MM.1S (cell line): ENCODE measurements around the gene FGF18.
"Not testable (repeated sequence)": the region's sequence is repeated elsewhere in the genome, so short reads cannot be mapped to it uniquely, and the experiment has no call there.

ENCODE experiments used
- EZH2phosphoT487 ChIP-seq: fragments of 300-600 bp; sonication (generic); IDR thresholded peaks from 2 replicates; pipeline ENCODE4 v1.6.1; 2018; ENCODE audit warnings: antibody characterized with exemption, low read length
- TF ChIP-seq, protein P1 (sequence below): fragments of 300-600 bp; sonication (generic); IDR thresholded peaks from 2 replicates; pipeline ENCODE4 v1.5.1; 2016; ENCODE audit warnings: antibody characterized with exemption, low read length, mixed read lengths

GRCh38 chr5:171402751-171403150 lies 16.7 kb upstream of the FGF18 start:
- TF ChIP-seq, protein P1, sequence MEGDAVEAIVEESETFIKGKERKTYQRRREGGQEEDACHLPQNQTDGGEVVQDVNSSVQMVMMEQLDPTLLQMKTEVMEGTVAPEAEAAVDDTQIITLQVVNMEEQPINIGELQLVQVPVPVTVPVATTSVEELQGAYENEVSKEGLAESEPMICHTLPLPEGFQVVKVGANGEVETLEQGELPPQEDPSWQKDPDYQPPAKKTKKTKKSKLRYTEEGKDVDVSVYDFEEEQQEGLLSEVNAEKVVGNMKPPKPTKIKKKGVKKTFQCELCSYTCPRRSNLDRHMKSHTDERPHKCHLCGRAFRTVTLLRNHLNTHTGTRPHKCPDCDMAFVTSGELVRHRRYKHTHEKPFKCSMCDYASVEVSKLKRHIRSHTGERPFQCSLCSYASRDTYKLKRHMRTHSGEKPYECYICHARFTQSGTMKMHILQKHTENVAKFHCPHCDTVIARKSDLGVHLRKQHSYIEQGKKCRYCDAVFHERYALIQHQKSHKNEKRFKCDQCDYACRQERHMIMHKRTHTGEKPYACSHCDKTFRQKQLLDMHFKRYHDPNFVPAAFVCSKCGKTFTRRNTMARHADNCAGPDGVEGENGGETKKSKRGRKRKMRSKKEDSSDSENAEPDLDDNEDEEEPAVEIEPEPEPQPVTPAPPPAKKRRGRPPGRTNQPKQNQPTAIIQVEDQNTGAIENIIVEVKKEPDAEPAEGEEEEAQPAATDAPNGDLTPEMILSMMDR, result not testable (repeated sequence)
- not testable (repeated sequence) for TF ChIP-seq EZH2phosphoT487
